ENCODE data around the gene TAC4. TPM values are rescaled to one million over a fixed set of nuclear protein-coding genes. Genes with fewer than 3 reads are reported as not detected.

The TAC4 gene
- total and polyA plus RNA-seq, 2 donors (not counting 3 experiments of a cell fraction or from before 2014, with no cell fraction given), result 0.19 TPM; not detected in 1

DNA sequence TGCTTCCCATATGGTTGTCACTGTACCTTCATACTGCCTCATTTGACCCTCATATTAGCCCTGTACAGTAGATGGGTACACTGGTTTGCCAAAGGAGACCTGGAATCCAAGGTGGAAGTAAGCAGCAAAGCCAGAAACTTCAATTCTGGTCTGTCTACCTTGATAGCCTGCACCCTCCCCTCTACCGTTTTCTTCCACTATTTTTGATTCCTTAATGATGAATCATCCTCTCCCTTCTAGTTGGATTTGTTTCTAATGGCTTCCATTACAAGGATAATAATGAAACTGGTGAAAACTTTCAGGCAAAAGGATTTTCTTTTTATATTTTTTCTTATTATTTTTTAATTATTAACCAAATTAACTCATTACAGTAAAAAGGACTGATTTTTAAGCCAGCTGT is 17.3 kb downstream of the TAC4 start:
- BruUV-seq (replicated peaks), result no TSS peak
- Histone ChIP-seq H3K9me1 (replicated peaks; ENCODE audit: control insufficient read depth, extremely low read depth, insufficient read depth, low read length) (no peaks in the 10 kb centered on the region), H2AFZ (ENCODE audit: low read depth, low read length) (no peak overlapping the region), H3K4me3 (replicated peaks in 1 of 3; ENCODE audit: insufficient read depth in 1 of 3, low read depth in 1 of 3, low read length in 3 of 3) (no peak overlapping the region), H3K79me2 (ENCODE audit: control insufficient read depth, insufficient read depth, low read length) (no peaks in the 10 kb centered on the region), H3K4me2 (ENCODE audit: insufficient read depth, low read length) (peak overlapping the region; percentile 4), H3K36me3 (ENCODE audit: control insufficient read depth in 2 of 2, extremely low read depth in 1 of 2, insufficient read depth in 2 of 2, low read length in 2 of 2) (peaks cover 16 to 27% of the 10 kb centered on the region in 2 experiments), H3K27me3 (ENCODE audit: control insufficient read depth in 2 of 2, insufficient read depth in 2 of 2, low read length in 2 of 2) (no peaks in the 10 kb centered on the region), H3K27ac (ENCODE audit: insufficient read depth, low read depth, low read length) (peak overlapping the region; percentile 77), H3K9ac (replicated peaks; ENCODE audit: extremely low read depth, insufficient read depth, low read length) (peak overlapping the region; percentile 30), H3K9me3 (replicated peaks; ENCODE audit: control insufficient read depth, insufficient read depth, low read length) (no peaks in the 10 kb centered on the region), H3K4me1 (ENCODE audit: control insufficient read depth, extremely low read depth, insufficient read depth, low read length) (peaks cover 76% of the 10 kb centered on the region), H4K20me1 (replicated peaks; ENCODE audit: control insufficient read depth, extremely low read depth, insufficient read depth, low read length) (no peaks in the 10 kb centered on the region)
- ChIA-PET POLR2A (no interaction called here), CTCF (interaction anchor here (0.9 to 3.0 kb wide), 3 partner anchors 21 to 57 kb away, joined by 3 to 10 read pairs (median 5); partner anchors contain the start of gene KAT7)
- dilution Hi-C loops (cut with MboI; ENCODE audit: extremely low pct_ligation_motif_present, low sequenced_read_pairs), result no loop called here
- no peak for DNase-seq (ENCODE audit: low read depth, low spot score)
- FAIRE-seq, result peak; percentile 44
- intact Hi-C loops (cut with micrococcal nuclease), result no loop called here
- TF ChIP-seq POLR2A (IDR thresholded peaks at IDR 0.05; ENCODE audit: low read depth, low read length) (no peak), FOS (IDR thresholded peaks at IDR 0.05; ENCODE audit: borderline replicate concordance, insufficient read depth, low read length) (peak; percentile 56)

DNA sequence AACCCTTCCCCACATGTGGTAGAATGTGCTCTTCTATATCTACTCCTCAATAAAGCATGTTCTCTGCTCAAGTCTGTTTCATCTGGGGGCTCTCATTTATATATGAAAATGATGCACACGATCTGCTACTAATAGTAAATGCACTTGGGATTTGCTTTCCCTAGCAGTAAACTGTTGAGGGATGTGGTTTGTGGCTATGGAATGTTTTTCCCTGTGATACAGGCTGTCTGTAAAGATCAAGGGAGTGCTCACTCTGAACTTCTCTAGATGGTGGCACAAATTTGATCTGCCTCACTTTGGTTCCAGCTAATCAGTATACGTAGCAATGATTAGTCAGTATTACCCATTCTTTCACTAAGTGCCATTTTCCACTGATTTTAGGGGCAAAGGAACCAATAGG is 18.8 kb downstream of the TAC4 start:
- DNase-seq (ENCODE audit: low read depth, low spot score) (no peak), FAIRE-seq (no peak)
- dilution Hi-C loops (cut with MboI; ENCODE audit: extremely low pct_ligation_motif_present, low sequenced_read_pairs), result no loop called here
- TF ChIP-seq GATA2 (IDR thresholded peaks at IDR 0.05; ENCODE audit: insufficient read depth, insufficient read length, low read depth, low read length) (no peak), FOS (IDR thresholded peaks at IDR 0.05; ENCODE audit: borderline replicate concordance, insufficient read depth, low read length) (no peak), JUN (IDR thresholded peaks at IDR 0.05; ENCODE audit: borderline replicate concordance, insufficient read depth, insufficient read length, low read depth) (no peak), POLR2AphosphoS5 (IDR thresholded peaks at IDR 0.05; ENCODE audit: insufficient read depth, low read depth, low read length) (no peak), POLR2A (IDR thresholded peaks at IDR 0.05; ENCODE audit: low read depth, low read length) (no peak)
- TF ChIP-seq, protein P1, sequence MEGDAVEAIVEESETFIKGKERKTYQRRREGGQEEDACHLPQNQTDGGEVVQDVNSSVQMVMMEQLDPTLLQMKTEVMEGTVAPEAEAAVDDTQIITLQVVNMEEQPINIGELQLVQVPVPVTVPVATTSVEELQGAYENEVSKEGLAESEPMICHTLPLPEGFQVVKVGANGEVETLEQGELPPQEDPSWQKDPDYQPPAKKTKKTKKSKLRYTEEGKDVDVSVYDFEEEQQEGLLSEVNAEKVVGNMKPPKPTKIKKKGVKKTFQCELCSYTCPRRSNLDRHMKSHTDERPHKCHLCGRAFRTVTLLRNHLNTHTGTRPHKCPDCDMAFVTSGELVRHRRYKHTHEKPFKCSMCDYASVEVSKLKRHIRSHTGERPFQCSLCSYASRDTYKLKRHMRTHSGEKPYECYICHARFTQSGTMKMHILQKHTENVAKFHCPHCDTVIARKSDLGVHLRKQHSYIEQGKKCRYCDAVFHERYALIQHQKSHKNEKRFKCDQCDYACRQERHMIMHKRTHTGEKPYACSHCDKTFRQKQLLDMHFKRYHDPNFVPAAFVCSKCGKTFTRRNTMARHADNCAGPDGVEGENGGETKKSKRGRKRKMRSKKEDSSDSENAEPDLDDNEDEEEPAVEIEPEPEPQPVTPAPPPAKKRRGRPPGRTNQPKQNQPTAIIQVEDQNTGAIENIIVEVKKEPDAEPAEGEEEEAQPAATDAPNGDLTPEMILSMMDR (IDR thresholded peaks at IDR 0.05; ENCODE audit: extremely low read depth in 1 of 2, insufficient read depth in 1 of 2, low read depth in 1 of 2, low read length in 2 of 2), result no peak
- TF ChIP-seq, protein P2, sequence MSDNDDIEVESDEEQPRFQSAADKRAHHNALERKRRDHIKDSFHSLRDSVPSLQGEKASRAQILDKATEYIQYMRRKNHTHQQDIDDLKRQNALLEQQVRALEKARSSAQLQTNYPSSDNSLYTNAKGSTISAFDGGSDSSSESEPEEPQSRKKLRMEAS (IDR thresholded peaks at IDR 0.05; ENCODE audit: insufficient read depth, insufficient read length), result no peak
- ChIA-PET CTCF (no interaction called here), POLR2A (no interaction called here)
- H3K4me3 ChIP-seq (replicated peaks in 1 of 3; ENCODE audit: insufficient read depth in 1 of 3, low read depth in 1 of 3, low read length in 3 of 3), result no peak overlapping the region
- peaks cover 60% of the 10 kb centered on the region for H3K4me1 ChIP-seq (ENCODE audit: control insufficient read depth, extremely low read depth, insufficient read depth, low read length)
- H3K9me3 ChIP-seq (replicated peaks; ENCODE audit: control insufficient read depth, insufficient read depth, low read length), result no peaks in the 10 kb centered on the region
- no peaks in the 10 kb centered on the region for H4K20me1 ChIP-seq (replicated peaks; ENCODE audit: control insufficient read depth, extremely low read depth, insufficient read depth, low read length)
- intact Hi-C loops (cut with micrococcal nuclease), result no loop called here
- no peak overlapping the region for H2AFZ ChIP-seq (ENCODE audit: low read depth, low read length)
- no peaks in the 10 kb centered on the region for H3K27me3 ChIP-seq (ENCODE audit: control insufficient read depth in 2 of 2, insufficient read depth in 2 of 2, low read length in 2 of 2)
- H3K79me2 ChIP-seq (ENCODE audit: control insufficient read depth, insufficient read depth, low read length), result no peaks in the 10 kb centered on the region
- H3K36me3 ChIP-seq (ENCODE audit: control insufficient read depth in 2 of 2, extremely low read depth in 1 of 2, insufficient read depth in 2 of 2, low read length in 2 of 2), result peaks cover 21 to 23% of the 10 kb centered on the region in 2 experiments
- H3K4me2 ChIP-seq (ENCODE audit: insufficient read depth, low read length), result no peak overlapping the region
- no peak overlapping the region for H3K9ac ChIP-seq (replicated peaks; ENCODE audit: extremely low read depth, insufficient read depth, low read length)
- BruUV-seq (replicated peaks), result no TSS peak
- no peaks in the 10 kb centered on the region for H3K9me1 ChIP-seq (replicated peaks; ENCODE audit: control insufficient read depth, extremely low read depth, insufficient read depth, low read length)
- peak overlapping the region; percentile 12 for H3K27ac ChIP-seq (ENCODE audit: insufficient read depth, low read depth, low read length)
